ENCODE data around the gene CPSF3.
"Not testable (repeated sequence)": the region's sequence is repeated elsewhere in the genome, so short reads cannot be mapped to it uniquely, and the experiment has no call there.

The CPSF3 gene

GRCh38 chr2:9390151-9390850 lies 33.2 kb upstream of the CPSF3 start:
- Mint-ChIP-seq H3K27ac (no peak overlapping the region), H3K27me3 (no peaks in the 10 kb centered on the region), H3K36me3 (no peaks in the 10 kb centered on the region), H3K4me3 (no peak overlapping the region), H3K4me1 (no peaks in the 10 kb centered on the region), H3K9me3 (no peaks in the 10 kb centered on the region)

GRCh38 chr2:9390991-9391390 lies 32.5 kb upstream of the CPSF3 start:
- no peaks in the 10 kb centered on the region for H3K4me1 Mint-ChIP-seq
- H3K36me3 Mint-ChIP-seq, result no peaks in the 10 kb centered on the region
- H3K27ac Mint-ChIP-seq, result no peak overlapping the region
- no peak overlapping the region for H3K4me3 Mint-ChIP-seq
- H3K27me3 Mint-ChIP-seq, result no peaks in the 10 kb centered on the region
- no peaks in the 10 kb centered on the region for H3K9me3 Mint-ChIP-seq

GRCh38 chr2:9391961-9392720 lies 31.3 kb upstream of the CPSF3 start:
- H3K4me3 Mint-ChIP-seq, result no peak overlapping the region
- H3K27me3 Mint-ChIP-seq, result no peaks in the 10 kb centered on the region
- H3K27ac Mint-ChIP-seq, result no peak overlapping the region
- H3K36me3 Mint-ChIP-seq, result no peaks in the 10 kb centered on the region
- no peaks in the 10 kb centered on the region for H3K9me3 Mint-ChIP-seq
- no peaks in the 10 kb centered on the region for H3K4me1 Mint-ChIP-seq

GRCh38 chr2:9392898-9393765 lies 30.3 kb upstream of the CPSF3 start:
- no peaks in the 10 kb centered on the region for H3K36me3 Mint-ChIP-seq
- H3K27ac Mint-ChIP-seq, result no peak overlapping the region
- no peak overlapping the region for H3K4me3 Mint-ChIP-seq
- H3K9me3 Mint-ChIP-seq, result no peaks in the 10 kb centered on the region
- no peaks in the 10 kb centered on the region for H3K27me3 Mint-ChIP-seq
- H3K4me1 Mint-ChIP-seq, result no peaks in the 10 kb centered on the region

GRCh38 chr2:9394816-9395215 lies 28.6 kb upstream of the CPSF3 start:
- Mint-ChIP-seq H3K27ac (no peak overlapping the region), H3K4me3 (no peak overlapping the region), H3K36me3 (no peaks in the 10 kb centered on the region), H3K27me3 (no peaks in the 10 kb centered on the region), H3K9me3 (no peaks in the 10 kb centered on the region), H3K4me1 (no peaks in the 10 kb centered on the region)

GRCh38 chr2:9397201-9397600 lies 26.3 kb upstream of the CPSF3 start:
- no peaks in the 10 kb centered on the region for H3K27me3 Mint-ChIP-seq
- no peak overlapping the region for H3K27ac Mint-ChIP-seq
- H3K4me3 Mint-ChIP-seq, result no peak overlapping the region
- no peaks in the 10 kb centered on the region for H3K4me1 Mint-ChIP-seq
- no peaks in the 10 kb centered on the region for H3K9me3 Mint-ChIP-seq
- no peaks in the 10 kb centered on the region for H3K36me3 Mint-ChIP-seq

GRCh38 chr2:9398251-9398650 lies 25.2 kb upstream of the CPSF3 start:
- not testable (repeated sequence) for H3K4me1 Mint-ChIP-seq, H3K36me3 Mint-ChIP-seq, H3K9me3 Mint-ChIP-seq, H3K27me3 Mint-ChIP-seq, H3K4me3 Mint-ChIP-seq, H3K27ac Mint-ChIP-seq

GRCh38 chr2:9398881-9399780 lies 24.3 kb upstream of the CPSF3 start:
- Mint-ChIP-seq H3K4me1 (no peaks in the 10 kb centered on the region), H3K4me3 (no peak overlapping the region), H3K36me3 (no peaks in the 10 kb centered on the region), H3K27me3 (no peaks in the 10 kb centered on the region), H3K27ac (no peak overlapping the region), H3K9me3 (no peaks in the 10 kb centered on the region)

GRCh38 chr2:9400268-9401058 lies 23.0 kb upstream of the CPSF3 start:
- no peaks in the 10 kb centered on the region for H3K4me1 Mint-ChIP-seq
- no peaks in the 10 kb centered on the region for H3K27me3 Mint-ChIP-seq
- no peak overlapping the region for H3K4me3 Mint-ChIP-seq
- H3K27ac Mint-ChIP-seq, result no peak overlapping the region
- H3K36me3 Mint-ChIP-seq, result no peaks in the 10 kb centered on the region
- no peaks in the 10 kb centered on the region for H3K9me3 Mint-ChIP-seq

GRCh38 chr2:9401059-9401547 lies 22.4 kb upstream of the CPSF3 start:
- no peak overlapping the region for H3K27ac Mint-ChIP-seq
- H3K36me3 Mint-ChIP-seq, result no peaks in the 10 kb centered on the region
- no peaks in the 10 kb centered on the region for H3K9me3 Mint-ChIP-seq
- no peaks in the 10 kb centered on the region for H3K4me1 Mint-ChIP-seq
- no peaks in the 10 kb centered on the region for H3K27me3 Mint-ChIP-seq
- H3K4me3 Mint-ChIP-seq, result no peak overlapping the region

GRCh38 chr2:9401646-9402371 lies 21.6 kb upstream of the CPSF3 start:
- Mint-ChIP-seq H3K4me3 (no peak overlapping the region), H3K27me3 (no peaks in the 10 kb centered on the region), H3K4me1 (no peaks in the 10 kb centered on the region), H3K36me3 (peaks cover 2% of the 10 kb centered on the region), H3K27ac (no peak overlapping the region), H3K9me3 (no peaks in the 10 kb centered on the region)

GRCh38 chr2:9403924-9404323 lies 19.5 kb upstream of the CPSF3 start:
- H3K4me1 Mint-ChIP-seq, result no peaks in the 10 kb centered on the region
- H3K4me3 Mint-ChIP-seq, result no peak overlapping the region
- H3K27me3 Mint-ChIP-seq, result no peaks in the 10 kb centered on the region
- no peaks in the 10 kb centered on the region for H3K9me3 Mint-ChIP-seq
- peaks cover 3% of the 10 kb centered on the region for H3K36me3 Mint-ChIP-seq
- no peak overlapping the region for H3K27ac Mint-ChIP-seq

- Mint-ChIP-seq H3K27ac (no peak overlapping the region), H3K27me3 (no peaks in the 10 kb centered on the region), H3K4me3 (no peak overlapping the region), H3K4me1 (no peaks in the 10 kb centered on the region), H3K9me3 (no peaks in the 10 kb centered on the region), H3K36me3 (peaks cover 4% of the 10 kb centered on the region)
Measured at GRCh38 chr2:9404451-9404850, 19.0 kb upstream of the CPSF3 start.

GRCh38 chr2:9405636-9406035 lies 17.8 kb upstream of the CPSF3 start:
- Mint-ChIP-seq H3K36me3 (peaks cover 4% of the 10 kb centered on the region), H3K27me3 (no peaks in the 10 kb centered on the region), H3K4me1 (no peaks in the 10 kb centered on the region), H3K4me3 (no peak overlapping the region), H3K27ac (no peak overlapping the region), H3K9me3 (no peaks in the 10 kb centered on the region)
